GM18868 (cell line): ENCODE measurements around the gene ITGA3.
"Not testable (repeated sequence)": the region's sequence is repeated elsewhere in the genome, so short reads cannot be mapped to it uniquely, and the experiment has no call there.

ENCODE experiments used
- ATAC-seq: cut with Tn5 transposase; IDR thresholded peaks from one replicate; pipeline ENCODE4 v1.9.1; 2021; ENCODE audit warnings: mild to moderate bottlenecking, moderate library complexity; ENCODE audit not compliant: unreplicated experiment

The ITGA3 gene

GRCh38 chr17:50051082-50051576, 4.8 kb upstream of the ITGA3 start:
- ATAC-seq: no peak

GRCh38 chr17:50051606-50052005, 4.3 kb upstream of the ITGA3 start:
- ATAC-seq: no peak

DNA sequence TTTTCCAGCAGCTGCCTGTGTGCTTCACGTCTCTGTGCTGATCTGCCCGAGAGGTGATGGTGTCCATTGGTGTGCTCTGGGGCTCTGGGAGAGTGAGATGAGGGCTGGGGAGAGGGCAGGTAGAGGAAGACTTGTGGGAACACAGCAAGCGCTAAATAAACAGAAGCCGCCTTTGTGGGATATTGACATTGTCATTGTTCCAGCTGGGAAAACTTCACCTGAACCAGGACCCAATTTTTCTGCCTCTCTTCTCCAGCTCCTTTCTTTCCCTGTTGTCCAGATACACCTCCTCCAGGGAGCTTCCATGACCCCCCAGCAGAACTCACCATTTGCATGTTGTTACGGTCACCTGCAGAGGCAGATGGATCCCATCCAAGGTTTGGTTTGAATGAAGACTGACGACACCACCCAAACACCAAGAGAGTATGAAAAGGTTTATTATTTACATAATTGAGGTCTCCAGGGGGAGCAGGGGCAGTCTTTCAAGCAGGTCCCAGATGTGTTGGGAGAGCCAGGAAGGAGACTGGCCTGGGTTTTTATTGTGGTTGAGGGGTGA, 3.6 kb upstream of the ITGA3 start:
- no peak for ATAC-seq

DNA sequence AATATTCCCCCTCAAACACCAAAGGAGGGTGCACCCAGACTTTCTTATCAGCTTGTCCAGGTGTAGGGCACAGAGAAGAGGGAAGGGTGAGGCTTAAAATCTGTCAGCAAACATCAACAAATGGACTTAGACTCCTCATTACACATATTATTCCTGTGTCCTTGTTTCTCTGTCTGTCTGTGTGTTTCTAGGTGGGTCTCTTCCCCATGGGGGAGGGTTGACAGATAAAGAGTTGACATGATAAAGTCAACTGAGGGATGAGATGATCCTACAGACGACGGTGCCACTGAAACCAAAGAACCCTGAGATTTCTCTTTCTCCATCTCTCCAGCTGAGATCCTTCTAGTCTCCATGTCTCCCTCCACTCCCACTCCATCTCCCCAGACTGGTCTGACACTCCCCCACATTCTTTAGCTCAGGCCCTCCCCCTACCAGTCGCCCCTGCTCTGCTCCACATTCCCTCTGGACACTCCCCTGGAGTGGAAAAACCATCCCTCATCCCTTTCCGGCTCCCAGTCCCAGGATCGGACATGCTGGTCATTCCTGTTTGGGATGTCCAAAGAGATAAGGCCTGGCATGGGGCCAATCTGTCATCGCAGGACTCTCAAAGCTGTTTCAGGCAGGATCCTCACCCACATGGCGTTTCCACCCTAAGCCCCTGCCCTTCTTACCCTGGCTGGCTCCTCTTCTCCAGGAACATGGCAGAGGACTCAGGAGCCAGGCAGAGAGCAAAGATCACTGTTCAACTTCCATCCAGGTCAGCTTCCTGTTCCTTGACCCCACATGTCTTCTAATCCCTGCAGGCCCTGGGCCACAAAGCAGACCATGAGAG, 2.9 kb upstream of the ITGA3 start:
- no peak for ATAC-seq

GRCh38 chr17:50053654-50053960, 2.3 kb upstream of the ITGA3 start:
- ATAC-seq: no peak

- ATAC-seq: no peak
Measured at GRCh38 chr17:50055055-50055425, 870 bp upstream of the ITGA3 start.

DNA sequence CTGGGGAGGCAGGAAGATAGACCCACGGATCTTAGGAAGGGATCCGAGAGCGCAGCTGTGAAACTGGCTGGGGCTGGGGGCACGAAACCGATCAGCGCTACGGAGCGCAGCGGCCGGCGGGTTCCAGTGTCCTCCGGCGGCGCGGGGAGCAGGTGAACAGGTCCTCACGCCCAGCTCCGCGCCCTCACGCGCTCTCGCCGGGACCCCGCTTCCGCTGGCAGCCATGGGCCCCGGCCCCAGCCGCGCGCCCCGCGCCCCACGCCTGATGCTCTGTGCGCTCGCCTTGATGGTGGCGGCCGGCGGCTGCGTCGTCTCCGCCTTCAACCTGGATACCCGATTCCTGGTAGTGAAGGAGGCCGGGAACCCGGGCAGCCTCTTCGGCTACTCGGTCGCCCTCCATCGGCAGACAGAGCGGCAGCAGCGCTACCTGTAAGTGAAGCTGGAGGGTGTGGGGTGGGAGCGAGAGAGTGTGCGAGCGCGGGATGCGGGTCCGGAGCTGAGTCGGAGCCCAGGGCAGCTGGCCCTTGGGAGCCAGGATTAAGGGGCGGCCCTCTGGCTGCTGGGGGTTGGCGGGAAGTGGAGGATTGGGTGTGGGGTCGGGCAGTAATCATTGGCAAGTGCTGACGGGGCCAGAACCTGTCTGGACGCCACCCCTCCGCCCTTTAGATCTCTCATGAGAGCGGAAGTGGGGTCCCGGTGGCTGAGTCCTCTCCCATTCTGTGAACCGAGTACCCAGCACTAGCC, 479 bp downstream of the ITGA3 start:
- ATAC-seq: no peak

DNA sequence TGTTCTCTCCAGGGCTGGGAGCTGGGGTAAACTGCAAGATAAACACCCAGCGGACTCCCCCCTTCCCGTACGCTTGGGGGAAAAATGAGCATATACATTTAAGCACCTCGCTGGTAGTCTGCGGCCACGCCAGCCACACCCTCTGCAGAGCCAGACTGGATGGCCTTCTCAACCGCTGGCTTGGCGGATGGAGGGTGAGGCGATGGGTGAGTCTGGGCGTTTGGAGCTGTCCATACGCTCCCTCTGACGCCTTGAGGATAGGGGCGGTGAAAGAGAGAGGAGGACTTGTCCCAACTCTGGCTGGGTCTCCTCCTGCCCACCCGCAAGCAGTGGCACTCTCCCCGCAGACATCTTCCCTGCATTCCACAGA, 1.0 kb downstream of the ITGA3 start:
- ATAC-seq: no peak

- ATAC-seq: no peak
Measured at GRCh38 chr17:50057521-50057991, 1.6 kb downstream of the ITGA3 start.

DNA sequence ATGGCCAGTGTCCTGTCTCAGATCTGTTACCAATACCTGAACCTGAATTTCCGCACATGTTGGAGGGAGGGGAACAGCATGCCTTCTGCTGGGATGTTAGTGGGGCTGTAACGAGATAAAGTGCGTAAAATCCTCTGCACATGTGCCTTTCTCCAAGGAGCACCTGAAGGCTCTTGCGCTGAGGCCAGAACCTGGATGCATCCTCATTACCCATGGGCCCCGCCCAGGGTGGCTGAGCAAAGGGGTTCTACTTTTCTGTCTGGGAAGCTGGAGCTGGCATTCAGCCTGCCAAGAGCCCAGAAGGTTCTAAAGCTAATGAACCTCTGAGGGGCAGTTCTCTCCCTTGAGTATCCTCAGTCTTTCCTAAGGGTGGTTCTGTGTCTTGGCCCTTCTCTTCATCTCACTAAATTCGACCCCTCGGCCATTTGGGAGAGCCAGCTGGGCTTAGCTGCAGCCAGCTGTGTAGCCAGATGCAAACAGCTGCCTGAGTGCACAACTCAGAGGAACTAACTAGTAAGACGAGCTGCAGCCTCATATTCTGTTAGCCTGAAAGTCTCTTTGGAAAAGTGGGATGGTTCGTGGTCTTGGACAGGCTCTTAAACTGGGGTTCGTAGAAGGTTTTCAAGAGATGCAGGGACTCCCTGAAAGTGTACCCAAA, 2.5 kb downstream of the ITGA3 start:
- no peak for ATAC-seq

DNA sequence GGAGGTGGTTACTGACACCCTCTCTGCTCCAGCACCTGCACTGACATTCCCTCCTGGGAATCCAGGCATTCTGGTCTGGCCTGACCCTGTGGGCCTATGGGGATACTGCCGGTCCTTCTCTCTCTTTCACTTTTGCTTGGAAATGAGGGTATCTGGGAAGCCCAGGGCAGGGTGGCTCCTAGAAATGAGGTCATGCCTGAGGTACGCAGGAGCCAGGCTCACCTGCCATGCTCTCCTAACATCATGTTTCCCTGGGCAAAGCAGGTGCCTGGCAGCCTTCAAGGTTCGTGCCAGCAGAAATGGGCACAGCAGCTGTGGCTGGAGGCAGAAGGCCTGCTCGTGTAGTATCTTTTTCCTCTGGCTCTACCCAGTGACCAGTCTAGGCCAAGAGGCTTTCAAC, 3.3 kb downstream of the ITGA3 start:
- ATAC-seq: no peak

DNA sequence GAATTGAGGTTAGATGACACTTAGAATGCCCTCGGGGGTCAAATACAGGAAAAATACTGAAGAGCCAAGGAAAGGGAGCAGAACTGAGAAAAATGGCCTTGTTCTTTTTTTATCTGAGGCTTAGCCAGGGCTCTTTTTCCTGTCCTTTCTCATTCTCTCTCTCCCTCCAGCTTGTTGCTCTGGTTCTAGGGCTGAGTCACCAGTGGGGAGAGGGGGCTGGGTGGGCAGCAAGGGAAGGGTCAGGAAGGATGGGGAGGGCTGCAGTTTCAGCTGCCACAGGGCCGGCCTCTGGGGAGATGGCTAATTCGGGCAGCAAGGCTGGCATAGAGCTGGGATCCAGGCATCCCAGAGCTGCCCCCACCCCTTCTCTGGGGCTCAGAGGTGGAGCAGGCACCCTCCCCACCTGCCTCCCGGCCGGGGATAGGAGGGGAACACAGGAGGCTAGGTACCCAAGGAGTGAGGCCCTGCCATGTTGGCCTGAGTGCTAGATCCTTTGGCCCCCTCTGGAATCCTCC, 3.9 kb downstream of the ITGA3 start:
- no peak for ATAC-seq

DNA sequence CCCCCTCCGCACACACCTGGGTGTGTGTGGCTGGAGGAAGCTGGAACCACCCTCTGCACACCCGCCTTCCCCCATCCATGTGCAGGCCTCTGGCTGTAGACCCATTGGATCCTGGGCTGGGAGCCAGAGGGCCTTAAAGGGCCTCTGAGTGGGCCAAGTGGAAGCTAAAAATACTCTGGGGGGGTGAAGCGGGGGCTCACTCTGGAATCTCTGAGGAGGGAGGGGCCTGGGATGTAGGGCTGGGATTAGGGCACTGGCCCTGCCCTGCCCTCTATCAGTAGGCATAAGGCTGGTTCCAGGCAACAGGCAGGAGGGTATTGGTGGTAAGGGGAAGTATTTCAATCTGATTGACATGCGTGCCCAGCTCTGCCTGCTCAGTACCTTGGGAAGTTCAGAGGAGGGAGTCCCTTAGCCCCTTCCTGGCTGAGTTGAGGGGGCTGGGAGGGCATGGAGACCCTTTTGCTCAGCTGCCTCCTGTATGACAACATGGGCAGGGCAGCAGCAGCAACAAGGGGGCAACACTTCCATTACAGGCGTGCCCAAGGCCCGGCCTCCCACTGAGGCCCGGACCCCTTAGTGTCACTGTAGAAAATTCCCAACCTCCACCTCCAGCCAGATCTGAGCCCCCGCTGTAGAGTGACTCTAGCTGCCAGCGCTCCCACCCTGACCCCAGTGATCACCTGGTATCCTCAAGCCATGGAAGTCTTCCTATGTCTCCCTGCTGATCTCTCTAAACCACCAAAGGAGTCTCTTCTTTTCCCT, 5.2 kb downstream of the ITGA3 start:
- no peak for ATAC-seq

DNA sequence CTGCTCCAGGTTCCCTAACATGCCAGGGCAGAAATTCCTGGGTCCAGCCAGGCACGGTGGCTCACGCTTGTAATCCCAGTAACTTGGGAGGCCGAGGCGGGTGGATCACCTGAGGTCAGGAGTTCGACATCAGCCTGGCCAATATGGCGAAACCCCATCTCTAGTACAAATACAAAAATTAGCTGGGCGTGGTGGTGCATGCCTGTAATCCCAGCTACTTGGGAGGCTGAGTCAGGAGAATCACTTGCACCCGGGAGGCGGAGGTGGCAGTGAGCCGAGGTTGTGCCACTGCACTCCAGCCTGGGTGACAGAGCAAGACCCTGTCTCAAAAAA, 5.8 kb downstream of the ITGA3 start:
- ATAC-seq: not testable (repeated sequence)

GRCh38 chr17:50062293-50063243, 6.7 kb downstream of the ITGA3 start:
- no peak for ATAC-seq

DNA sequence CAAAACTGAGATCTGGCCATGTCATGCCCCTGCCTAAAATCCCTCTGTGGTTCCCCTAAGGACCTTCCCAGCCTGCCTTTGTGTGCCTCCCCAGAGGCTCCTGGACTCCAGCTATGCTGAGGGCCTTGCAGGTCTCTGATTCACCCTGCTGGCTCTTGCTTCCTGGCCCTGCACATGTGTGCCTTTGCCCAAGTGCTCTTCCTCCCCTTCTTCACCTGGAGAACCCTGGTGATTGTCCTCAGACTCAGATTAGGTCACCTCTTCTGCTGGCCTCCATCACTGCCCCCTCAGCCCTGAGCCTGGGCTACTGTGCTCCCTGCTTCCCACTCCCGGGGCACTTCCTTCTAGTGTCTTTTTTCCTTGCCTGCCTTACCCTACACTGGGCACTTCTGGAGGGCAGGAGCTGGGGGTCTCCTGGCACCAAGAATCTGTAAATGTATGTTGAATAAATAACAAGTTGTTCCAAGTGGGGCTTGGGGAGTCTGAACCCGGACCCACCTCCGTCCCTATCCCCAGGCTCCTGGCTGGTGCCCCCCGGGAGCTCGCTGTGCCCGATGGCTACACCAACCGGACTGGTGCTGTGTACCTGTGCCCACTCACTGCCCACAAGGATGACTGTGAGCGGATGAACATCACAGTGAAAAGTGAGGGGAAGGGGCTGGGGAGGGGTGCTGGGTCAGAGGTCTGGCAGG, 7.8 kb downstream of the ITGA3 start:
- no peak for ATAC-seq

DNA sequence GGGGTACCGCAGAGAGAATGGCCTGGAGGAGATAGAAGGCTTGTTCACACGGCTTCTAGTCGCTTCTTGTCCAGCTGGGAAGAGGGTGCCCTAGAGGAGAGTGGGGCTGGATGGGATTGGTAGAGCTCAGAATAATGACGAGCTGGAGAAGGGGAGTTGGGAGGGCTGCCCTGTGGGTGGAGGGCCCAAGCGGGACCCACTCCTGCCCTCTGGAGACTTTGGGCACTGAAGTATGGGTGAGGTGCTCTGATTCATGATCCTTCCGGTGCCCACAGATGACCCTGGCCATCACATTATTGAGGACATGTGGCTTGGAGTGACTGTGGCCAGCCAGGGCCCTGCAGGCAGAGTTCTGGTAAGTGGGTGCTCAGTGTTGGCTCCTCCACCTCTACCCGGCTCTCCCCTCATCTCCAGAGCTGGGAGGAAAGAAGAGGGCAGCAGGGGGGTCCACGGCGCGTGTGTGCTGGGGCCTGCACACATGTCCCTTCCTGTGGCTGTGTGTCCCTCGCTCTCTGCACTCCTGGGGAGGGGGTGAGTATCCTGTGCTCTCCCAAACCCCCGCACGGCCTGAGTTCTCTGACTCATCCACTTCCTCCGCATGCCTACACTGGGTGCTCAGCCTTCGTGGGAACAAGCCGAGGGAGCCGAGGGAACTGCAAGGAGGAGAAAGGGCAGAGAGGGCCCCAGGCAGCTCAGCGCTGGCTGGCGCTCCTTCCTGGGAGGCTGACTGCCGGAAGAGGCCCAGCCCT, 8.5 kb downstream of the ITGA3 start:
- ATAC-seq: no peak

DNA sequence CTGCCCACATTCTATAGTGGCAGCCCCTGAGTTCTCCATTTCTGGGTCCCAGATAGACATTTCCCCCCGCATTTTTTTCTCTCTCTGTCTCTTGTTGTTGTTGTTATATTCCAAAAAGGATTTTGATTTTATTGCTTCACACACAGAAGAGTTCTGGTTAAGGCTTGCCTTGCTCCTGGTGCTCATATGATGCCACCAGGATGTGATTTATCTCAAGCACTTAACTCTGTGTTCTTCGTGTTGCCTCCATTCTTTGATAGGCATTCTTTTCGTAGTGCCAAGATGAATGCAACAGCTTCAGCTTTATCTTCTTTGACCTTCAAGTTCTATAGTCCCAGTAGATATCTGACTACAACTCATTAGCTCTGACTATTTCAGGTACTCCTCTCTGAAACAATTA, 9.1 kb downstream of the ITGA3 start:
- ATAC-seq: no peak
